ENCODE measurements around the gene TRHDE. TPM values are rescaled to one million over a fixed set of nuclear protein-coding genes. Genes with fewer than 3 reads are reported as not detected.
"Not testable (repeated sequence)": the region's sequence is repeated elsewhere in the genome, so short reads cannot be mapped to it uniquely, and the experiment has no call there.

The TRHDE gene
- total RNA-seq, 3 donors from 2014 or later, result 0.98 to 43.2 (median 2.2) TPM

DNA sequence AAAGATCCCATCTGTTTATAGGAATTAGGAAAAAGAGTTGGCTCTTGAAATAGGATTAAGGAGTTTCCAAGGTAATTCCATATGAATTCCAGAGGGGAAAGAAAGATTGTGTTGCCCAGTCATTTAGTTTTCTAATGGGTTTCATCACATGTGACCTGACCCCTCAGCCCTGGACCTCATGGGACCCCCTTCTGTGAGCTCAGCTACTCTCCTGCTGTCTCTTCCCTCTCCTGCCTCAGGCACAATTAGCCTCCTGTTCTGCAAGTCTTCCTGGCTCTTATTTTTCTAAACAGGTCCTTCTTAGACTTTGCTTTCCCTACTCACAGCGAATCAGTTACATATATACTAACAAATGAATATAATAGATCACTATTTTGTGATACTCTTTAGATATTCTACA lies 237.7 kb downstream of the TRHDE start:
- Histone ChIP-seq H3K36me3 (no peaks in the 10 kb centered on the region), H3K27me3 (no peaks in the 10 kb centered on the region), H3K9me3 (no peaks in the 10 kb centered on the region), H3K27ac (no peak overlapping the region), H3K4me1 (no peaks in the 10 kb centered on the region), H3K4me3 (no peak overlapping the region)
- TF ChIP-seq POLR2AphosphoS5 (IDR thresholded peaks at IDR 0.05) (no peak), POLR2A (IDR thresholded peaks at IDR 0.05) (no peak), CTCF (IDR thresholded peaks at IDR 0.05) (no peak)
- no peak for DNase-seq (ENCODE audit: low spot score in 2 of 2)
- intact Hi-C loops (cut with DNase I; ENCODE audit: low total_unique reads), result no loop called here

GRCh38 chr12:72510772-72511171 lies 238.6 kb downstream of the TRHDE start:
- Histone ChIP-seq H3K36me3 (no peaks in the 10 kb centered on the region), H3K27me3 (no peaks in the 10 kb centered on the region), H3K27ac (no peak overlapping the region), H3K4me3 (no peak overlapping the region), H3K9me3 (no peaks in the 10 kb centered on the region), H3K4me1 (no peaks in the 10 kb centered on the region)
- TF ChIP-seq CTCF (IDR thresholded peaks at IDR 0.05), result no peak
- TF ChIP-seq POLR2AphosphoS5 (IDR thresholded peaks at IDR 0.05), result no peak
- TF ChIP-seq POLR2A (IDR thresholded peaks at IDR 0.05), result no peak
- intact Hi-C loops (cut with DNase I; ENCODE audit: low total_unique reads), result no loop called here
- DNase-seq (ENCODE audit: low spot score in 2 of 2), result no peak

DNA sequence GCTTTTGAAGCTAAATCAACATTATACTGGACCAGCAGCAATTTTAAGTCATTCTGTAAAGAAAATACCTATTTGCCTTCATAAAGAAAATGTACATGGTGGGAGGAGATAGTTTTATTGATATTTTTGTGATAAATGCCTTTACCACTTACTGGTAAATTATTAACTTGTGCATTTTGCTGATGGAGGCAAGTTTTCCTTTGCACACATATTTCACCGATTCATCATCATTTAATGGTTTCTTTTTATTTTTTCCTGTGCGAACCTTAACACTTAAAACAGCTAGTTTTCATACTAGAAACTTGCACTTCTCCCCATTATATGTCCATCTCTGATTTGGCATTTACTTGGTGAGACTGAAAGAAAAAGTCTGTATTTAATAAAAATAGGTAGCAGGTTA lies 239.3 kb downstream of the TRHDE start:
- H3K36me3 ChIP-seq, result no peaks in the 10 kb centered on the region
- intact Hi-C loops (cut with DNase I; ENCODE audit: low total_unique reads), result no loop called here
- no peaks in the 10 kb centered on the region for H3K4me1 ChIP-seq
- no peak overlapping the region for H3K27ac ChIP-seq
- no peak overlapping the region for H3K4me3 ChIP-seq
- no peak for DNase-seq (ENCODE audit: low spot score in 2 of 2)
- TF ChIP-seq CTCF (IDR thresholded peaks at IDR 0.05) (no peak), POLR2AphosphoS5 (IDR thresholded peaks at IDR 0.05) (no peak)
- H3K9me3 ChIP-seq, result no peaks in the 10 kb centered on the region
- no peaks in the 10 kb centered on the region for H3K27me3 ChIP-seq

DNA sequence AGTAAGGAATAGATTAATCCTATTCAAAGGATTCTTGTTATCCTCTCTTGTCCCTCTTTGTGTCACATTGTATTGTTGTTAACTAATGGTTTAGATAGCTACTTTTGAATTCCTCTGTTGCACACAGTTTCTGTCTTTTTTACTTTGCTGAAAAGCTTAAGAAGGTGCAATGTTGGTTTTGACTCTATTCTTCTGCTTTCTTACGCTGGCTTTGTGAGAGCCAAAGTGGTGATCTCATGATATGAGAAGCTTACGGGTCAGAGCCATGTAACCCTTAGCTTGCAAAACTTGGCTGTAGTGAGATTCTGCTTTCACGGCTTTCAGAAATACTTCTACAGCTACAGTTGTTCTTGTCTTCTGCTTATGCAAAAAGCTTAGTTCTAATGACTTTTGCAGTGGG lies 239.7 kb downstream of the TRHDE start:
- Histone ChIP-seq H3K4me1 (no peaks in the 10 kb centered on the region), H3K36me3 (no peaks in the 10 kb centered on the region), H3K27ac (no peak overlapping the region), H3K27me3 (no peaks in the 10 kb centered on the region), H3K9me3 (no peaks in the 10 kb centered on the region), H3K4me3 (no peak overlapping the region)
- DNase-seq (ENCODE audit: low spot score in 2 of 2), result no peak
- intact Hi-C loops (cut with DNase I; ENCODE audit: low total_unique reads), result no loop called here
- no peak for TF ChIP-seq POLR2A (IDR thresholded peaks at IDR 0.05)
- TF ChIP-seq POLR2AphosphoS5 (IDR thresholded peaks at IDR 0.05), result no peak
- TF ChIP-seq CTCF (IDR thresholded peaks at IDR 0.05), result no peak

GRCh38 chr12:72520044-72520678 lies 248.0 kb downstream of the TRHDE start:
- H3K4me1 ChIP-seq; DNase-seq (ENCODE audit: low spot score in 2 of 2); H3K36me3 ChIP-seq; H3K27ac ChIP-seq; H3K4me3 ChIP-seq; H3K27me3 ChIP-seq; H3K9me3 ChIP-seq; intact Hi-C loops (cut with DNase I; ENCODE audit: low total_unique reads): not testable (repeated sequence)

DNA sequence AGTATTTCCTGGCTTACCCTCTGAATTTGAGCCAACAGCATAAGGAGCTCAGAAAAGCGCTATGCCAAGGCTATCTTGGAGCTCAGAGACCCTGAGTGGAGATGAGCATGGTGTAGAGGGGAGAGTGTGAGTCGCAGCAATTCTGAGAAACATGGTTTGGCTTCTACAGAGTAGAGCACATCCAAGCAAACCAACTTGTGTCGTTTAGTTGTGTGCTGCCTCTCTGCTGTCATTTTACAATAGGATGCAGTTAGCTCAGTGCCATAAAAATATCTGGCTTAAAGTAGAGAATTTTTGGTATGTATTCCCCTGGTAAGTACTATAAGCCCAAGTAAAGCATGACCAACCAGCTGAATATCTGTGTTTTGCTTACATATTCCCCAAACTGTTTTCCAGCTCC lies 249.2 kb downstream of the TRHDE start:
- no peaks in the 10 kb centered on the region for H3K36me3 ChIP-seq
- no peaks in the 10 kb centered on the region for H3K27me3 ChIP-seq
- DNase-seq (ENCODE audit: low spot score in 2 of 2), result no peak
- no peaks in the 10 kb centered on the region for H3K9me3 ChIP-seq
- H3K4me3 ChIP-seq, result no peak overlapping the region
- intact Hi-C loops (cut with DNase I; ENCODE audit: low total_unique reads), result no loop called here
- no peak overlapping the region for H3K27ac ChIP-seq
- no peaks in the 10 kb centered on the region for H3K4me1 ChIP-seq
- no peak for TF ChIP-seq CTCF (IDR thresholded peaks at IDR 0.05)
- no peak for TF ChIP-seq POLR2A (IDR thresholded peaks at IDR 0.05)
- TF ChIP-seq POLR2AphosphoS5 (IDR thresholded peaks at IDR 0.05), result no peak

Measured in breast epithelium (tissue), 4 donors.